ENCODE data around the gene MARCHF2. TPM values are rescaled to one million over a fixed set of nuclear protein-coding genes. Genes with fewer than 3 reads are reported as not detected.
"Not testable (repeated sequence)": the region's sequence is repeated elsewhere in the genome, so short reads cannot be mapped to it uniquely, and the experiment has no call there.

MARCHF2 gene
- total RNA-seq, 4 donors from 2014 or later, result 44.1 to 161 (median 62.8) TPM

GRCh38 chr19:8377598-8377997 is 35.5 kb upstream of the MARCHF2 start:
- Histone ChIP-seq H3K4me3 (no peak overlapping the region), H3K27me3 (no peaks in the 10 kb centered on the region), H3K9me3 (no peaks in the 10 kb centered on the region), H3K27ac (no peak overlapping the region), H3K4me1 (no peaks in the 10 kb centered on the region), H3K36me3 (no peaks in the 10 kb centered on the region)
- intact Hi-C loops (cut with DNase I; ENCODE audit: low total_unique reads), result no loop called here
- TF ChIP-seq CTCF (IDR thresholded peaks at IDR 0.05), result no peak
- no peak for TF ChIP-seq POLR2A (IDR thresholded peaks at IDR 0.05)
- no peak for DNase-seq

- H3K4me3 ChIP-seq; H3K27me3 ChIP-seq; DNase-seq; H3K9me3 ChIP-seq; intact Hi-C loops (cut with DNase I; ENCODE audit: low total_unique reads); H3K27ac ChIP-seq; H3K4me1 ChIP-seq; H3K36me3 ChIP-seq: not testable (repeated sequence)
Observed at GRCh38 chr19:8379156-8379891, 33.8 kb upstream of the MARCHF2 start.

GRCh38 chr19:8384569-8384968 is 28.5 kb upstream of the MARCHF2 start:
- H3K4me1 ChIP-seq; H3K27ac ChIP-seq; DNase-seq; H3K36me3 ChIP-seq; H3K9me3 ChIP-seq; H3K27me3 ChIP-seq; H3K4me3 ChIP-seq; intact Hi-C loops (cut with DNase I; ENCODE audit: low total_unique reads): not testable (repeated sequence)

- intact Hi-C loops (cut with DNase I; ENCODE audit: low total_unique reads); H3K27ac ChIP-seq; H3K4me3 ChIP-seq; DNase-seq; H3K9me3 ChIP-seq; H3K4me1 ChIP-seq; H3K27me3 ChIP-seq; H3K36me3 ChIP-seq: not testable (repeated sequence)
Observed at GRCh38 chr19:8385103-8385502, 28.0 kb upstream of the MARCHF2 start.

- H3K4me1 ChIP-seq; H3K36me3 ChIP-seq; intact Hi-C loops (cut with DNase I; ENCODE audit: low total_unique reads); H3K27ac ChIP-seq; H3K4me3 ChIP-seq; DNase-seq; H3K9me3 ChIP-seq; H3K27me3 ChIP-seq: not testable (repeated sequence)
Observed at GRCh38 chr19:8385566-8385965, 27.5 kb upstream of the MARCHF2 start.

- DNase-seq; H3K27me3 ChIP-seq; H3K27ac ChIP-seq; H3K36me3 ChIP-seq; H3K4me3 ChIP-seq; H3K4me1 ChIP-seq; intact Hi-C loops (cut with DNase I; ENCODE audit: low total_unique reads); H3K9me3 ChIP-seq: not testable (repeated sequence)
Observed at GRCh38 chr19:8386419-8386818, 26.7 kb upstream of the MARCHF2 start.

GRCh38 chr19:8386990-8387389 is 26.1 kb upstream of the MARCHF2 start:
- Histone ChIP-seq H3K4me1 (peaks cover 0 to 10% of the 10 kb centered on the region in 2 donors), H3K27ac (no peak overlapping the region), H3K36me3 (no peaks in the 10 kb centered on the region), H3K27me3 (no peaks in the 10 kb centered on the region), H3K9me3 (no peaks in the 10 kb centered on the region), H3K4me3 (no peak overlapping the region)
- TF ChIP-seq CTCF (IDR thresholded peaks at IDR 0.05), result no peak
- intact Hi-C loops (cut with DNase I; ENCODE audit: low total_unique reads), result no loop called here
- DNase-seq, result no peak
